K562 (cell line): ENCODE measurements around the gene TRIM38. TPM values are rescaled to one million over a fixed set of nuclear protein-coding genes. Genes with fewer than 3 reads are reported as not detected.
A peak's percentile ranks its signal among the peaks of the same experiment; 100 is the strongest.

ENCODE experiments used
- ARID1B ChIP-seq: fragments of 450-650 bp; IDR thresholded peaks from 2 replicates; pipeline ENCODE4 v1.6.1; 2016; ENCODE audit warnings: antibody characterized with exemption, mild to moderate bottlenecking, inconsistent platforms
- CREB5 ChIP-seq: fragments of 250-450 bp; sonication (Bioruptor Pico); IDR thresholded peaks from 2 replicates; pipeline ENCODE4 v1.5.0; 2020; ENCODE audit warnings: mild to moderate bottlenecking
- HDAC2 ChIP-seq: fragments of 450-650 bp; IDR thresholded peaks from 2 replicates; pipeline ENCODE4 v1.6.1; 2016; ENCODE audit warnings: mild to moderate bottlenecking
- HES1 ChIP-seq: fragments of 450-650 bp; IDR thresholded peaks from 2 replicates; pipeline ENCODE4 v1.6.1; 2016; ENCODE audit warnings: low read depth, mild to moderate bottlenecking, moderate library complexity
- ILF3 ChIP-seq: fragments of 450-650 bp; IDR thresholded peaks from 2 replicates; pipeline ENCODE4 v1.6.1; 2018; ENCODE audit warnings: antibody characterized with exemption, mild to moderate bottlenecking, moderate library complexity, borderline replicate concordance
- KLF6 ChIP-seq: fragments of 250-450 bp; sonication (Bioruptor Pico); IDR thresholded peaks from 2 replicates; pipeline ENCODE4 v1.4.0; 2020; ENCODE audit warnings: mild to moderate bottlenecking, moderate library complexity, borderline replicate concordance
- NUFIP1 ChIP-seq: fragments of 450-650 bp; IDR thresholded peaks from 2 replicates; pipeline ENCODE4 v1.6.1; 2018; ENCODE audit not compliant: partially characterized antibody
- RHOXF2B ChIP-seq: fragments of 250-450 bp; sonication (Bioruptor Pico); conservative IDR thresholded peaks from 2 replicates; pipeline ENCODE4 v1.5.1; 2021
- SMARCA4 ChIP-seq: fragments of 450-650 bp; IDR thresholded peaks from 2 replicates; pipeline ENCODE4 v1.6.1; 2016
- SRSF1 ChIP-seq: fragments of 200-400 bp; formaldehyde crosslinking; IDR thresholded peaks from 2 replicates; pipeline ENCODE4 v1.6.1; 2017; ENCODE audit warnings: mild to moderate bottlenecking, low read depth, low read length, moderate library complexity
- TAL1 ChIP-seq: fragments of 450-650 bp; IDR thresholded peaks from 2 replicates; pipeline ENCODE4 v1.6.1; 2016; ENCODE audit warnings: mild to moderate bottlenecking
- WHSC1 ChIP-seq: IDR thresholded peaks from one replicate; pipeline ENCODE4 v1.6.1; 2012; ENCODE audit warnings: low read length, control low read depth, inconsistent platforms
- ZBTB11 ChIP-seq, 3 experiments: fragments of 200-800 bp in 1 of 3; fragments of 250-450 bp in 1 of 3; fragments of 450-650 bp in 1 of 3; sonication (Bioruptor Pico) in 1 of 3; sonication (Bioruptor generic) in 1 of 3; formaldehyde crosslinking in 1 of 3; IDR thresholded peaks; 2 replicates each; pipeline versions ENCODE4 v1.6.1 to v1.8.0; 2016 to 2022; ENCODE audit warnings: mild to moderate bottlenecking in 2 of 3, missing genetic modification characterization in 2 of 3, missing compliant biosample characterization in 1 of 3, moderate library complexity in 1 of 3
- ZBTB7A ChIP-seq: IDR thresholded peaks from 2 replicates; pipeline ENCODE4 v1.6.1; 2011; ENCODE audit warnings: low read depth, mild to moderate bottlenecking, low read length, moderate library complexity, borderline replicate concordance; ENCODE audit not compliant: control insufficient read depth
- ZKSCAN8 ChIP-seq: fragments of 200-800 bp; sonication (Bioruptor generic); IDR thresholded peaks from 2 replicates; pipeline ENCODE4 v1.6.1; 2016; ENCODE audit warnings: missing genetic modification characterization, missing compliant biosample characterization
- ZNF584 ChIP-seq: fragments of 200-800 bp; sonication (Bioruptor generic); IDR thresholded peaks from 2 replicates; pipeline ENCODE4 v1.6.1; 2016; ENCODE audit warnings: low read depth, mild to moderate bottlenecking, missing genetic modification characterization, missing compliant biosample characterization
- polyA plus RNA-seq, 8 experiments: library from polyadenylated mRNA; depleted of rRNA in 4 of 8; stranded (reverse) in 5 of 8; unstranded in 3 of 8; fragments of >200 nt; fragmentation: Nextera tagmentation in 2 of 8; fragmentation: Illumina TruSeq in 1 of 8; extraction: Ambion mirVana in 2 of 8; extraction: Trizol in 1 of 8; gene quantifications; 2 replicates each; pipeline versions ENCODE4 v1.2.1 to v1.2.3, GENCODE V29; 2011 to 2014; ENCODE audit warnings: inconsistent platforms in 1 of 8, missing spikeins in 1 of 8
- total RNA-seq, 7 experiments: library from RNA; depleted of rRNA in 6 of 7; stranded (reverse); fragments of >200 nt in 6 of 7; fragmentation: Illumina TruSeq in 2 of 7; extraction: Trizol in 2 of 7; gene quantifications; 2 replicates each; pipeline versions ENCODE4 v1.2.1 to v1.2.3, GENCODE V29; 2011 to 2021; ENCODE audit warnings: low replicate concordance in 1 of 7
- TF ChIP-seq, protein P1 (sequence below): fragments of 450-650 bp; conservative IDR thresholded peaks from 2 replicates; pipeline ENCODE4 v1.6.1; 2016; ENCODE audit warnings: missing genetic modification characterization, low read depth, mild to moderate bottlenecking, control low read depth, missing compliant biosample characterization
- TF ChIP-seq, protein P2 (sequence below): sonication (generic); formaldehyde crosslinking; IDR thresholded peaks from 2 replicates; pipeline ENCODE4 v1.8.0; 2022; ENCODE audit warnings: missing genetic modification reagents, mild to moderate bottlenecking, borderline replicate concordance

Gene TRIM38
- total and polyA plus RNA-seq, 9 of the 15 experiments (the other 6 are each of a cell fraction or from before 2014, with no cell fraction given): 1.7 to 6.7 (median 6.3) TPM

- no peak for TF ChIP-seq ZBTB11 (CRISPR knock-in tag; IDR thresholded peaks at IDR 0.05)
- 0 out of 2 replicates have a peak, but pooled peaks have one; percentile 17 for TF ChIP-seq ZKSCAN8 (CRISPR knock-in tag)
- TF ChIP-seq RHOXF2B: 0 out of 2 replicates have a peak, but pooled peaks have one; percentile 22
- TF ChIP-seq SMARCA4: peak; percentile 41; the same call in 1 of the 2 replicates
- peak; percentile 59; the same call in 1 of the 2 replicates for TF ChIP-seq ZNF584 (CRISPR knock-in tag)
- peak; percentile 29; the same call in 1 of the 2 replicates for TF ChIP-seq ARID1B
- TF ChIP-seq HDAC2: no peak
- TF ChIP-seq WHSC1: no peak
- no peak for TF ChIP-seq HES1
- TF ChIP-seq ZBTB7A: no peak
- 0 out of 2 replicates have a peak, but pooled peaks have one; percentile 18 for TF ChIP-seq TAL1
- no peak for TF ChIP-seq SRSF1
- TF ChIP-seq, protein P1, sequence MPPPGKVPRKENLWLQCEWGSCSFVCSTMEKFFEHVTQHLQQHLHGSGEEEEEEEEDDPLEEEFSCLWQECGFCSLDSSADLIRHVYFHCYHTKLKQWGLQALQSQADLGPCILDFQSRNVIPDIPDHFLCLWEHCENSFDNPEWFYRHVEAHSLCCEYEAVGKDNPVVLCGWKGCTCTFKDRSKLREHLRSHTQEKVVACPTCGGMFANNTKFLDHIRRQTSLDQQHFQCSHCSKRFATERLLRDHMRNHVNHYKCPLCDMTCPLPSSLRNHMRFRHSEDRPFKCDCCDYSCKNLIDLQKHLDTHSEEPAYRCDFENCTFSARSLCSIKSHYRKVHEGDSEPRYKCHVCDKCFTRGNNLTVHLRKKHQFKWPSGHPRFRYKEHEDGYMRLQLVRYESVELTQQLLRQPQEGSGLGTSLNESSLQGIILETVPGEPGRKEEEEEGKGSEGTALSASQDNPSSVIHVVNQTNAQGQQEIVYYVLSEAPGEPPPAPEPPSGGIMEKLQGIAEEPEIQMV: 0 out of 2 replicates have a peak, but pooled peaks have one; percentile 41
- TF ChIP-seq KLF6 (CRISPR knock-in tag): 0 out of 2 replicates have a peak, but pooled peaks have one; percentile 6
- TF ChIP-seq ILF3: 0 out of 2 replicates have a peak, but pooled peaks have one; percentile 7
- TF ChIP-seq NUFIP1: no peak
- TF ChIP-seq CREB5 (CRISPR knock-in tag): 0 out of 2 replicates have a peak, but pooled peaks have one; percentile 15
- TF ChIP-seq, protein P2, sequence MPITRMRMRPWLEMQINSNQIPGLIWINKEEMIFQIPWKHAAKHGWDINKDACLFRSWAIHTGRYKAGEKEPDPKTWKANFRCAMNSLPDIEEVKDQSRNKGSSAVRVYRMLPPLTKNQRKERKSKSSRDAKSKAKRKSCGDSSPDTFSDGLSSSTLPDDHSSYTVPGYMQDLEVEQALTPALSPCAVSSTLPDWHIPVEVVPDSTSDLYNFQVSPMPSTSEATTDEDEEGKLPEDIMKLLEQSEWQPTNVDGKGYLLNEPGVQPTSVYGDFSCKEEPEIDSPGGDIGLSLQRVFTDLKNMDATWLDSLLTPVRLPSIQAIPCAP (CRISPR knock-in tag): no peak
Observed at GRCh38 chr6:26032340-26033084, 69.9 kb downstream of the TRIM38 start (continued).
